Stimulated activated naive CD8-positive, alpha-beta T cell treated with anti-CD3 and anti-CD28 coated beads, Interleukin-15, Interleukin-2, amounts not matched to agents 100 ng/mL and 50 ng/mL, for 24 hours (primary cell): ENCODE measurements around the gene ESPNL.

Experiments
- H3K27ac Mint-ChIP-seq: one replicate; pipeline ENCODE4 v1.8.0; 2021; ENCODE audit warnings: mild to moderate bottlenecking, mixed read lengths
- H3K27me3 Mint-ChIP-seq: one replicate; pipeline ENCODE4 v1.8.0; 2021; ENCODE audit warnings: mixed read lengths
- H3K36me3 Mint-ChIP-seq: one replicate; pipeline ENCODE4 v1.8.0; 2021; ENCODE audit warnings: low read depth, mixed read lengths
- H3K4me1 Mint-ChIP-seq: one replicate; pipeline ENCODE4 v1.8.0; 2021; ENCODE audit warnings: low read depth, mixed read lengths
- H3K4me3 Mint-ChIP-seq: one replicate; pipeline ENCODE4 v1.8.0; 2021; ENCODE audit warnings: mild to moderate bottlenecking, mixed read lengths
- H3K9me3 Mint-ChIP-seq: one replicate; pipeline ENCODE4 v1.8.0; 2021; ENCODE audit warnings: mixed read lengths

The ESPNL gene

DNA sequence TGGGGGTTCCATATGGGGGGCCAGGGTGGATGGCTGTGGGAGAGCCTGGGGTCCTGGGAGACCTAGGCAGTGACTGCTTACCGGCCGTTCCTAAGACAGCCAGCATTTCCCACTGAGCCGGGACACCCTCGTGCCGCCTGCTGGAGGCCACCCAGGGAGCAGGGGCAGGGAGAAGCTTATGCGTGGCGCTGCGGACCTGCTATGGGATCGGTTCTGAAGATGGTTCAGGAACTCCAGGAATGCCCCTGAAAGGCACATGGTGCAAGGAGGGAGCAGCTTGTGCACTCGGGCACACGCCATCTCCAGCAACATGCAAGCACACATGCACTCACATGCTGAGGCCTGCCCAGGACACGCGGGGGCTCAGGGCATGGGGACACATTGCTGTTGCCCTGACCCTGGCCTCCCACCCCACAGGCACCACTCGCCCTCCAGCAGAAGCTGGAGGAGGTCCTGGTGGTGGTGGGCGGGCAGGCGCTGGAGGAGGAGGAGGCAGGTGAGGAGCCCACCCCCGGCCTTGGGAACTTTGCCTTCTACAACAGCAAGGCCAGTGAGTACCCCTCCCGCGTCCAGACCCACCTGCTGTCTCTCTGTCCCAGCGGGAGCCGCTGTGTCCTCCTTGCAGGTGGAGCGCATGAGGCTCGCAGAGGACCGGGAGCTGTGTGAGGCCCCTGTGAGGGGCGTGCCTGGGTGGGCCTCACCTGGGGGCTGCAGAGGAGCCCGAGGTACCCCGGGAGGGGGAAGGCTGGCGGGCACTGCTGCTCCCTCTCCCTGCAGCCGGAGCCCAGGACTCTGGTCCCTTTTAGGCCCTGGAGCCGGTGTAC is 42.5 kb downstream of the ESPNL start:
- no peak overlapping the region for H3K4me3 Mint-ChIP-seq
- H3K4me1 Mint-ChIP-seq, result peaks cover 6% of the 10 kb centered on the region
- H3K27me3 Mint-ChIP-seq, result no peaks in the 10 kb centered on the region
- no peaks in the 10 kb centered on the region for H3K9me3 Mint-ChIP-seq
- no peaks in the 10 kb centered on the region for H3K36me3 Mint-ChIP-seq
- H3K27ac Mint-ChIP-seq, result no peak overlapping the region

DNA sequence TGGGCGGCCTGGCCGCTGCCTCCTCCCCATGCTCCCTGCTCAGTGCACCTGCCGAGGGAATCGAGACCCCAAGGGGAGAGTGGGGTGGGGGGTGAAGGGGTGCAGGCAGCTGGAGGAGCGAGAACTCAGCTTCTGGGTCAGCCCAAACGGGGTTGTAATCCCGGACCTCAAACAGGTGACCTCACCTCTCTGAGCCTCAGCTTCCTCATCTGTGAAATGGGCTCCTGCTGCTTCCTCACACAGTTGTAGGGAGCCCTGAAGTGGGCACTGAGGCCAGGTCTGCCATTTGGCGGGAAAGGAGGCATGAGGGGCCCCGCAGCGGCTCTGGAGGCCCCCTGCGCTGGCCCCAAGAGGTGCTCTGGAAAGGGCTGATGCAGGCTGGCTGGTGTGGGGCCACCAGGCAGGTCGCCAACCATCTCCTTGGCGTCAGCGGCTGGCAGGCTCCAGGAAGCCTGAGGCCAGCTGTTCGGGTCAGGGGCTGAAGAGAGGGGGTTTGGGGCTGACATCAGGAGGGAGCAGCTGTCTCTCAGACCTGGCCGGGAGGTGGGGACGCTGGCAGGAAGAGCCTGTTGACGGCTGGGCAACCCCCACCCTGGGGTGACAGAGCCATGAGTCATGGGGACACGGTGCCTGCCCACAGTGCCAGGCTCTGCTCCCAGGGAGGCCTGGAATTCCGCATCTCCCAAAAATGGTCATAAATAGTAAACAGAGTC is 43.3 kb downstream of the ESPNL start:
- H3K4me3 Mint-ChIP-seq, result no peak overlapping the region
- H3K36me3 Mint-ChIP-seq, result no peaks in the 10 kb centered on the region
- no peaks in the 10 kb centered on the region for H3K9me3 Mint-ChIP-seq
- H3K27me3 Mint-ChIP-seq, result no peaks in the 10 kb centered on the region
- peaks cover 6% of the 10 kb centered on the region for H3K4me1 Mint-ChIP-seq
- H3K27ac Mint-ChIP-seq, result no peak overlapping the region

DNA sequence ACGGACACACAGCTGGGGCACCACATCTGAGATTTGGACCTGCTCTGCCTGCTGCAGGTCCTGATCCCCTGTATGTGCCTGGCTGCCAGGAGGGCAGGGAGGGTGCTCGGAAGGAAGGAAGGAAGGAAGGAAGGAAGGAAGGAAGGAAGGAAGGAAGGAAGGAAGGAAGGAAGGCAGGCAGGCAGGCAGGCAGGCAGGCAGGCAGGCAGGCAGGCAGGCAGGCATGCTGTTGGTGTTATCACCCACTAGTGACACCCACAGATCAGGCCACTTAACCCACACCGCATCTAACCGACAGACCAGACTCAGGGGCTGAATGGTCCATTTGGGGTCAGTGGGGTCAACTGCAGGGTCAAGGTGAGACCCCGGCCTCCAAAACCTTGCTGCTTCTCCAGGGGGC is 44.1 kb downstream of the ESPNL start:
- no peaks in the 10 kb centered on the region for H3K36me3 Mint-ChIP-seq
- H3K27me3 Mint-ChIP-seq, result no peaks in the 10 kb centered on the region
- H3K27ac Mint-ChIP-seq, result no peak overlapping the region
- H3K4me1 Mint-ChIP-seq, result peaks cover 6% of the 10 kb centered on the region
- no peak overlapping the region for H3K4me3 Mint-ChIP-seq
- H3K9me3 Mint-ChIP-seq, result no peaks in the 10 kb centered on the region

DNA sequence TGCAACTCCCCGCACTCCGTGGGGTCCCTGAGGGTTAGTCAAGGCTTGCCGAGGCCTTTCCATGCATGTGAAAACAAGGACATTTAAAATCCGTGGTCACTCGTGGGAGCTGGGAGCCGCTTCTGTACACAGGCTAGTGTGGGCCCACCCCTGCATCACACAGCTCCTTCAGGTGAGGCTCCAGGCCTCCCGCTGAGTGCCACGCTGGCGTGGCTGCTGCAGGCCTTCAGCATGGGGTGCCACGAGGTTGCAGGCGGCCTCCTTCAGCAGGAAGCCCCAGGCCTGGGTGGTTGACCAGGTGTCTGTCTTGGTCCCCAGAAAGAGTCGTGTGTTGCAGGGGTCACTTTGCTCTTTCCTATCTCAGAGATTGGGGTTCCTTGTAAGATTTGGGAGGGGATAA is 44.9 kb downstream of the ESPNL start:
- Mint-ChIP-seq H3K4me1 (peaks cover 6% of the 10 kb centered on the region), H3K4me3 (no peak overlapping the region), H3K36me3 (no peaks in the 10 kb centered on the region), H3K27ac (no peak overlapping the region), H3K27me3 (no peaks in the 10 kb centered on the region), H3K9me3 (no peaks in the 10 kb centered on the region)

DNA sequence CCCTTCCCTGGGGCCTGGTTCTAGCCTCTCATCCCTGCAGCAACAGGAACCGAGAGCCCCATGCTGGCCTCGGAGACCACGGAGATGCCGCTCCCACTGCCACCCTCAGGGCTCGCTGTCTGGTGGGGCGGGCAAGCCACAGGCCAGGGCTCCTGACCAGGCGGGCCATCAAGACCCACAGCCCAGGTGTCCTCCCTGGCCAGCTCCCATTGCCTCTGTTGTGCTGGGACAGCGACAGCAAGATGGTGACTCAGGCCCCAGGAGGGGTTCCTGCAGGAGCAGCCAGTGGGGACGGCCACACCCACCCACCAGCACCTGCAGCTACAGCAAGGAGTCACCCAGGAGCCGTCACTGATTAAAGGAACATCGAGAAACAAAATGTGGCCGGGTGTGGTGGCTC is 45.7 kb downstream of the ESPNL start:
- Mint-ChIP-seq H3K9me3 (no peaks in the 10 kb centered on the region), H3K4me3 (no peak overlapping the region), H3K36me3 (no peaks in the 10 kb centered on the region), H3K4me1 (peaks cover 6% of the 10 kb centered on the region), H3K27ac (no peak overlapping the region), H3K27me3 (no peaks in the 10 kb centered on the region)

DNA sequence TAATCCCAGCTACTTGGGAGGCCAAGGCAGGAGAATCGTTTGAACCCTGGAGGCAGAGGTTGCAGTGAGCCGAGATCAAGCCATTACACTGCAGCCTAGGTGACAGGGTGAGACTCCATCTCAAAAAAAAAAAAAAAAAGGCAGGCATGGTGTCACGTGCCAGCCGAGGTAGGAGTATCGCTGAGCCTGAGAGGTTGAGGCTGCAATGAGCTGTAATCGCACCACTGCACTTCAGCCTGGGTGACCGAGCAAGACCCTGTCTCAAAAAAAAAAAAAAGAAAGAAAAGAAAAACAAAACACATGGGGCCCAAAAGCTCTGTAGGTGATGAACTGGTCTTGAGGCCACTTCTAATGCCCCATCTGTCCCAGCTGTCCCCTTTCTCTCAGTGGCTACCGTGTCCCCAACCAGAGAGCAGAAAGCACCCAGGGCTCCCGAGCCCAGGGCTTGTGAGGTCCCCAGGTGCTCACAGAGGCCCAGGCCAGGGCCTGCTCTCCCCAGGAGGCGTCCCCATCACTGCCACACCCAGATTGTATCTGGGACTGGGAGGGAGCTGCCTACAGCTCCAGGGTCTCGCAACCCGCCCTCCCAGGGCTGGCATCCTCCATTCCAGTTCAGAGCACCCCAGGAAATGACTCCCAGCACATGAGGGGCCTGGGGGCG is 46.9 kb downstream of the ESPNL start:
- H3K4me1 Mint-ChIP-seq, result no peaks in the 10 kb centered on the region

DNA sequence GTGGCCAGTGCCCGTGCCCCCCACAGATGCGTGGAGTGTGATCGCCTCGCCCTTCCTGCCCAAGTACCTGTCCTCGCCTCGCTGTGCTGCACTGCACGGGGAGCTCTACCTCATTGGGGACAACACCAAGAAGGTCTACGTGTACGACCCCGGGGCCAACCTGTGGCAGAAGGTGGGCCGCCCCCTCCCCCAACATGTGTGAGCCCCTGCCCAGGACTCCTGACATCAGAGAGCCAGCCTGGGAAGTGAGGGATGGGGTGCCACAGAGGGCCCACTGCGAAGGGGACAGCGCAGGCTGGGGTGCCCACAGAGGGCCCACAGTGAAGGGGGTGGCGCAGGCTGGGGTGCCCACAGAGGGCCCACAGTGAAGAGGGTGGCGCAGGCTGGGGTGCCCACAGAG is 48.8 kb downstream of the ESPNL start:
- no peak overlapping the region for H3K4me3 Mint-ChIP-seq
- H3K9me3 Mint-ChIP-seq, result no peaks in the 10 kb centered on the region
- no peaks in the 10 kb centered on the region for H3K27me3 Mint-ChIP-seq
- H3K36me3 Mint-ChIP-seq, result no peaks in the 10 kb centered on the region
- no peak overlapping the region for H3K27ac Mint-ChIP-seq
- H3K4me1 Mint-ChIP-seq, result no peaks in the 10 kb centered on the region

More for the DNA sequence above, 46.9 kb downstream of the ESPNL start:
- Mint-ChIP-seq H3K27me3 (no peaks in the 10 kb centered on the region), H3K4me3 (no peak overlapping the region), H3K9me3 (no peaks in the 10 kb centered on the region), H3K36me3 (no peaks in the 10 kb centered on the region), H3K27ac (no peak overlapping the region)

DNA sequence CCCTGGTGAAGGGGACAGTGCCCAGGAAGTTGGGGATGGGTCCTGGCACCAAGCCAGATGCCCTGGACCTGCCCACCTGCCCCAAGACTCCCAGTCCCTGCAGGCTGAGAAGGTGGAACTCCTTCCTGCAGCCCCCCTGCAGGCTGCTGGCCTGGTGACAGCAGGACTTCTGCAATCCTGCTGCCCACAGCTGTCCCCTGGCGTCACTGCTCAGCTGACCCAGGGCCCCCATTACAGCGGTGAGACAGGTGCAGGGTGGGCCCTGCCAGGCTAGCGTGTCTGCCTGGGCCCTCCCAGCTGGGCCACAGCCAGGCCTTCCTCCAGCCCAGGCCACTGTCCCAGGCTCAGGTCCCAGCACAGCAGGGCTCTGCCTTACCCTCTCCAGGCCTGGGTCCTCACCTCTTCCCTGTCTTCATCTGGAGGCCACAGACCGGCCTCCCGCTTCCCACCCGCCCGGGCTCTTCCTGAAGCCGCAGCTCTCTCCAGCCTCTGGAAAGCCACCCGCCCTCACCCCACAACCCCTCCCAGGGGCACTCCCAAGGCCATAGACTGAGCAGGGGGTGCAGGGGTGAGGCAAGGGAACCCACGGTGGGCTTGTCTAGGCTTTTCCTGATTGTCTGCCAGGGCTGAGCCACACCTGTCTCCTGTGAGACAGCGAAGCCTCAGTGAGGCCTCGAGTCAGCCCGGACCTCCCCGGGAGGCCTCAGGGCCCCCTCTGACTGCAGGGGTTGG is 49.9 kb downstream of the ESPNL start:
- Mint-ChIP-seq H3K9me3 (no peaks in the 10 kb centered on the region), H3K27me3 (no peaks in the 10 kb centered on the region), H3K36me3 (no peaks in the 10 kb centered on the region)

DNA sequence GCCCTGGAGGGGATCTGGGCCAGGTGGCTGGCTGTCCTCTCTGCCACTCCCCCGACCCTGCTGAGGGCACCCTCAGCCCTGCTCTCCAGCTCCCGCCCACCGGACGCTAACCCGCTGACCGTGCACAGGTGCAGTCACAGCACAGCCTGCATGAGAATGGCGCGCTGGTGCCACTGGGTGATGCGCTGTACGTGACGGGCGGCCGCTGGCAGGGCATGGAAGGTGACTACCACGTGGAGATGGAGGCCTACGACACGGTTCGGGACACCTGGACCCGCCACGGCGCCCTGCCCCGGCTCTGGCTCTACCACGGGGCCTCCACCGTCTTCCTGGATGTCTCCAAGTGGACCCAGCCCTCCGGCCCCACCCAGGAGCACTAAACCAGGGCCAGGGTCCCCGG is 50.5 kb downstream of the ESPNL start:
- Mint-ChIP-seq H3K27me3 (no peaks in the 10 kb centered on the region), H3K4me1 (no peaks in the 10 kb centered on the region)

More for the DNA sequence above, 49.9 kb downstream of the ESPNL start:
- H3K4me3 Mint-ChIP-seq, result no peak overlapping the region
- no peak overlapping the region for H3K27ac Mint-ChIP-seq
- no peaks in the 10 kb centered on the region for H3K4me1 Mint-ChIP-seq

DNA sequence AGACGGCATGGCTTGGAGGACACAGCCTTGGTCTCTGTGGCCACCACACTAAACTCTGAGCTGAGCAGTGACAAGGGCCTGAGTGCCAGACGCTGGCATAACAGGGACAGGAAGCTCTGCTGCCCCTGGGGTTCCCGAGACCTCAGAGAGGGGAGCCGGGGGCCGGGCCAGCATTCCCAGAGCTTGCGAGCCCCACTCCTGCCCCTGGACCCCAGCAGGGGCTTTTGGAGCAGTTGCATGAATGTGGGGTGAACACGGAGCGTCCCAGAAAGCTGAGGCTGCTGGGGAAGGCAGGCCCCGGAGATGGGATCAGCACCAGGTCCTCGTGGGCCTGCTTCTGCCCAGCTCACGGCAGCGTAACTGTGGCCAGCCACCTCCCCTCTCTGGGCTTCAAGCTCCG is 51.1 kb downstream of the ESPNL start:
- no peaks in the 10 kb centered on the region for H3K36me3 Mint-ChIP-seq
- no peaks in the 10 kb centered on the region for H3K27me3 Mint-ChIP-seq
- H3K4me1 Mint-ChIP-seq, result no peaks in the 10 kb centered on the region
- no peak overlapping the region for H3K27ac Mint-ChIP-seq
- no peaks in the 10 kb centered on the region for H3K9me3 Mint-ChIP-seq
- H3K4me3 Mint-ChIP-seq, result no peak overlapping the region

More for the DNA sequence above, 50.5 kb downstream of the ESPNL start:
- Mint-ChIP-seq H3K9me3 (no peaks in the 10 kb centered on the region), H3K27ac (no peak overlapping the region), H3K4me3 (no peak overlapping the region), H3K36me3 (no peaks in the 10 kb centered on the region)

DNA sequence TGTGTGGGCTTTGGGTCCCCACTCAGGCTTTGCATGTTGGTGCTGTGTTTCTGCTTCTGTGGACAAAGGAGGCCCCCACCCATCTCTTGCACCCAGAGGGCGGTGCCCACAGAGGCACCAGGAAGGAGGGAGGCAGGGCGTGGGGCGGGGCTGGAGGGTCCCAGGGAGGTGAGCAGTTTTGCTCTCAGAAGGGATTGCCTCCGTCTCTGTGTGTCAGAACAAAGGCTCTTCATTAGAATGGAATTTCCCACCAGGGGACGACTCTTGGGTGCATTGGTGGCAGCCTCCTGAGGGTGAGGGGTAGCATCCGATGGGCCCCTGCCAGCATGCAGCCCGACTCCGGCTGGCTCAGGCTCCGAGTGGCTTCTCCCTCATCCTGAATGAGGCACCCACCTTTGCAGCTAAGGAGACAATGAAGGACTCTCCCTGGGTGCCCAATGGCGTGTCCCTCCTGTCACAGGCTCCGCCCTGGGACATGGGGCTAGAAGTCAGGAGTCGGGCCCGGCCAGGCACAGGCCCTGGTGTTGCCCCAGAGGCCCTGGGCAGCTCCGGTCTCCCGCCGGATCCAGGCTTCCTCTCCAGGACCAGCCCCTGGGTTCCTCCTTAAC is 51.6 kb downstream of the ESPNL start:
- no peaks in the 10 kb centered on the region for H3K36me3 Mint-ChIP-seq
- no peaks in the 10 kb centered on the region for H3K27me3 Mint-ChIP-seq
- no peak overlapping the region for H3K4me3 Mint-ChIP-seq
- no peaks in the 10 kb centered on the region for H3K9me3 Mint-ChIP-seq
- H3K4me1 Mint-ChIP-seq, result no peaks in the 10 kb centered on the region
- H3K27ac Mint-ChIP-seq, result no peak overlapping the region

DNA sequence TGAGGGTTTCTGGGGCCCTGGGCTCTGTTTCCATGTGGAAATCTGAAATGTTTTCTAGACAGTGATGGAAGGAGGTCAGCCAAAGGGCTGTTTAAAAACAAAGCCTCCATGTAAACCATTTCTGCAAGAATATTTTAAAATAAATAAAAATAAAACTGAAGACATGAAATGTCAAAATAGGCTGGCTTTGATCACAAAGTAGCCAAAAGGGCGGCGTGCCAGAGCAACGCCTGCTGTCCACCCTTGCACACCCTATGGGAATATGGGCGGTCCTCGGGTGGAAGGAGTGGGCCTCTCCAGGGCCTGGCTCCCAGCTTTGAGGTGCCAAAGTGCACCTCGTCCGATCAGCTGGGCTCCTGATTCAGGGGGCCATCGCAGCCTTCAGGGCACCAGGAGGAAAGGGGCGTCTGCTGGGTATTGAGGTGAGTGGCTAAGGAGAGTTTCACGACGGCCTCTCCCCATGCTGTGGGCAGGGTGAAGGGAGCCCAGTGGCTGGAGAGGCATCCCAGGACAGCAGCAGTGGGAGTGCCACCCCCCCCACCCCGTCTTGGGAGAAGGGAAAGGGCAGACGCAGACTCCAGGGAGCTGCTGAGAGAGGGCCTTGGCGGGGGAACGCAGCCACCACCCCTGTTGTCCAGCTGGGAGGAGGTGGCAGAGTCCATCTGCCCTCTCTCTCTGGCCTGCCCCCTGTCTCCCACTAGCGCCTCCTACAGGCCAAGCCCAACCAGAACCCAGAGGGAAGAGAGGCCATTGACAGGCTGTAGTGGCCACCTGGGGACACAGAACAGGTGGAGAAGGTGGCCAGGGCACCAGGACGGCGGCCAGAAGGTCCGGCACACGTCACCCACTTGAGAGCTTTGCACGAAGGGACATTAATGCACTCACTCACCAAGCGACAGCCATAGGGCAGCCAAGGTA is 52.9 kb downstream of the ESPNL start:
- Mint-ChIP-seq H3K27me3 (no peaks in the 10 kb centered on the region), H3K9me3 (no peaks in the 10 kb centered on the region), H3K27ac (no peak overlapping the region), H3K36me3 (no peaks in the 10 kb centered on the region), H3K4me1 (no peaks in the 10 kb centered on the region), H3K4me3 (no peak overlapping the region)

DNA sequence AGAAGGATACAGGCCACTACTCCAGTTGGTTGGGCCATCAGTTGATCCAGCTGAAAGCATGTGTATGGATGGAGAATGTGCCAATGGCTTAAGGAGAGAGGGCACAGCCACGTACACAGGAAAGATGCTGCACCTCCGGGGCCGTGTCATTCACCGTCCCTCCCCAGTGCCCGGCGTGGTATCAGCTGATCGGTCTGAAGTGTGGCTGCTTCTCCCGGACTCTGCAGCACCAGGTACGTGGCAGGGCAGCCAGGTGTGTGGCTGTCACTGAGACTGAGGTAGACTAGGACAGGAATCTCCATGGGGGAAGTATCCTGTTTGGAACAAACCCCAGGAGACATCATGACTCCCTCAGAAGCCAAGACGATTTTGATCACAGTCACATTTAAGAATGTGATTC is 54.4 kb downstream of the ESPNL start:
- Mint-ChIP-seq H3K27me3 (peaks cover 5% of the 10 kb centered on the region), H3K27ac (no peak overlapping the region), H3K4me1 (peaks cover 4% of the 10 kb centered on the region), H3K4me3 (no peak overlapping the region), H3K36me3 (no peaks in the 10 kb centered on the region), H3K9me3 (no peaks in the 10 kb centered on the region)
